Aorta (tissue), 5 donors: ENCODE measurements around the gene SPDYE17. TPM values are rescaled to one million over a fixed set of nuclear protein-coding genes. Genes with fewer than 3 reads are reported as not detected.
"Not testable (repeated sequence)": the region's sequence is repeated elsewhere in the genome, so short reads cannot be mapped to it uniquely, and the experiment has no call there.

Experiments
- ATAC-seq: fragments of 200-7000 bp; cut with Tn5 transposase; one replicate; pipeline ENCODE4 v1.9.1; 2022; ENCODE audit warnings: moderate library complexity; ENCODE audit not compliant: low FRiP score
- DNase-seq, 2 donors: peaks; one replicate each; pipeline ENCODE4 v3.0.0-alpha.2; 2020
- H3K27ac ChIP-seq, 2 donors: one replicate each; pipeline ENCODE4 v1.5.1; 2013; ENCODE audit warnings: low read length in 2 of 2, mild to moderate bottlenecking in 2 of 2, moderate library complexity in 2 of 2, control low read depth in 1 of 2, inconsistent platforms in 1 of 2, low read depth in 1 of 2
- H3K27me3 ChIP-seq, 2 donors: one replicate each; pipeline ENCODE4 v1.6.1; 2013; ENCODE audit warnings: control low read depth in 1 of 2, low read length in 1 of 2, mild to moderate bottlenecking in 1 of 2, moderate library complexity in 1 of 2; ENCODE audit not compliant: insufficient read depth in 2 of 2, control insufficient read depth in 1 of 2
- H3K36me3 ChIP-seq, 2 donors: one replicate each; pipeline ENCODE4 v1.6.1; 2013; ENCODE audit warnings: control low read depth in 1 of 2, low read length in 1 of 2, mild to moderate bottlenecking in 1 of 2; ENCODE audit not compliant: insufficient read depth in 2 of 2, control insufficient read depth in 1 of 2
- H3K4me1 ChIP-seq, 2 donors: one replicate each; pipeline ENCODE4 v1.6.1; 2013; ENCODE audit warnings: low read length in 2 of 2, control low read depth in 1 of 2, mild to moderate bottlenecking in 1 of 2, moderate library complexity in 1 of 2; ENCODE audit not compliant: insufficient read depth in 2 of 2, control insufficient read depth in 1 of 2
- H3K4me3 ChIP-seq, 2 donors: one replicate each; pipeline ENCODE4 v1.5.1; 2013; ENCODE audit warnings: low read length in 2 of 2, control low read depth in 1 of 2, mild to moderate bottlenecking in 1 of 2
- H3K9me3 ChIP-seq: one replicate; pipeline ENCODE4 v1.6.1; 2013; ENCODE audit warnings: mild to moderate bottlenecking, low read length; ENCODE audit not compliant: control insufficient read depth
- WGBS, 2 donors: extraction: QIAGEN DNeasy Blood & Tissue Kit; methylation state at CpG; one replicate each; pipeline ENCODE4 v1.1.7; 2013; 5-methylcytosine and 5-hydroxymethylcytosine counted together
- intact Hi-C, 2 donors: fragments of 100-400 bp; cut with DNase I; formaldehyde crosslinking; loops; one replicate each; pipeline versions ENCODE4 v1.14.2 to v1.15.0; 2022
- polyA plus RNA-seq, 2 donors: library from polyadenylated mRNA; stranded (reverse); fragments of 200-250 nt; gene quantifications; one replicate each; pipeline ENCODE4 v1.2.3, GENCODE V29; 2013
- total RNA-seq, 2 donors: library from RNA; stranded (reverse); fragmentation: NEBNext Ultra II Directional; extraction: Animal tissue kit (Norgen Biotek cat#: 25700); gene quantifications; one replicate each; pipeline ENCODE4 v1.2.1, GENCODE V29; 2021
- donor health status: healthy with polysubstance abuse.
- donor health status: Bipolar disorder and iron deficiency.
- donor health status: DM: no; HTN: no; CAD: no.
- donor health status: DM: no; HTN: no; CAD: no.
- donor health status: DM: yes; HTN: yes; CAD: no.

Gene SPDYE17
- total and polyA plus RNA-seq, 4 donors, result not detected

GRCh38 chr7:76993831-76994230 lies 38.3 kb downstream of the SPDYE17 start:
- intact Hi-C loops, result not testable (repeated sequence)

GRCh38 chr7:76992871-76993270 lies 39.3 kb downstream of the SPDYE17 start:
- ATAC-seq, H3K4me1 ChIP-seq, H3K36me3 ChIP-seq, H3K9me3 ChIP-seq, H3K27ac ChIP-seq, H3K4me3 ChIP-seq, DNase-seq, intact Hi-C loops, H3K27me3 ChIP-seq: not testable (repeated sequence)
- 92 to 94% methylated on average over 4 to 5 of the region's 7 CpGs for WGBS, 2 donors

More at GRCh38 chr7:76993831-76994230, 38.3 kb downstream of the SPDYE17 start:
- not testable (repeated sequence) for H3K27ac ChIP-seq, H3K4me3 ChIP-seq, ATAC-seq, H3K36me3 ChIP-seq, H3K27me3 ChIP-seq, H3K9me3 ChIP-seq, DNase-seq, H3K4me1 ChIP-seq
- 89 to 90% methylated on average over 11 to 19 of the region's 19 CpGs for WGBS, 2 donors

DNA sequence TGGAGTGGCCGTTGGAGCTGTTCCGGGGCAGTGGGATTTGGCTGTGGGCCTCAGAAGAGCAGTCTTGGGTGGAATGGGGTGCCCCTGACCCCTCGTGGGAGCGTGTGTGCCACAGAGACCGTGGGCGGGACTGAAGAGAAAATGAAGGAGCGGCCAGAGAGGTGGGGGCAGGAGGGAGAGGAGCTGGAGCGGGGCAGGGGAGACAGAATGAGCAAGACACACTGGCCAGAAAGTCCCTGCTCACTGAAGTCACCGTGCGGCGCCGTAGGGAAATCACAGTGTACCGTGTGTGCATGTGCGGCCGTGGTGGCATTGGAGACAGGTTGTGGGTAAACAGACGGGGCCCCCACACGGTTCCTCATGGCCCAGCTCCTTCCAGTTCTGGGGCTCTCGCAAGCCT lies 40.0 kb downstream of the SPDYE17 start:
- H3K27me3 ChIP-seq, ATAC-seq, H3K4me1 ChIP-seq, H3K27ac ChIP-seq, H3K9me3 ChIP-seq, DNase-seq, H3K4me3 ChIP-seq, H3K36me3 ChIP-seq, intact Hi-C loops: not testable (repeated sequence)
- 75 to 92% methylated on average over 7 to 14 of the region's 18 CpGs for WGBS, 2 donors

DNA sequence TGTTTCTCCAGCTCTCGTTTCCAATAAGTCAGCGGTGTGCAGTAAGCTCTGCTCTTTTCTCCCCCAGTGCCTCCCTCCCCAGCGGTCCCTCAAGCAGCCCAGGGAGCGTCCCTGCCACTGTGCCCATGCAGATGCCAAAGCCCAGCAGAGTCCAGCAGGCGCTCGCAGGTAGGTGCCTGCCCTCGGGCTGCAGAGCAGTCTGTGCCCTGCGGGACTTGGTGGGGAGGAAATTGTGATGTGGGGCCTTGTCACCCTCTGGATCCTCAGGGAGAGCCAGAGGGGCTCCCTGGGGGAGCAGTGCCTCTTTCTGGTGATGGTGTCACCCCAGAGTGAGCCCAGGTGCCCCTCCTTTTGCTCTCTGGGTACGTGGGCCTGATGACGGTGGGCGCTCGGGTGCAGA lies 42.0 kb downstream of the SPDYE17 start:
- H3K4me1 ChIP-seq, H3K9me3 ChIP-seq, H3K27me3 ChIP-seq, intact Hi-C loops, DNase-seq, H3K36me3 ChIP-seq, H3K27ac ChIP-seq, ATAC-seq, H3K4me3 ChIP-seq: not testable (repeated sequence)
- WGBS, 2 donors, result 84 to 93% methylated on average over 5 to 7 of the region's 12 CpGs

- H3K36me3 ChIP-seq, H3K4me1 ChIP-seq, DNase-seq, ATAC-seq, H3K4me3 ChIP-seq, H3K9me3 ChIP-seq, H3K27me3 ChIP-seq, intact Hi-C loops, H3K27ac ChIP-seq: not testable (repeated sequence)
- 81 to 89% methylated on average over 5 to 13 of the region's 16 CpGs for whole genome bisulfite sequencing, 2 donors
These were observed 46.0 kb downstream of the SPDYE17 start for GRCh38 chr7:76985924-76986717.

DNA sequence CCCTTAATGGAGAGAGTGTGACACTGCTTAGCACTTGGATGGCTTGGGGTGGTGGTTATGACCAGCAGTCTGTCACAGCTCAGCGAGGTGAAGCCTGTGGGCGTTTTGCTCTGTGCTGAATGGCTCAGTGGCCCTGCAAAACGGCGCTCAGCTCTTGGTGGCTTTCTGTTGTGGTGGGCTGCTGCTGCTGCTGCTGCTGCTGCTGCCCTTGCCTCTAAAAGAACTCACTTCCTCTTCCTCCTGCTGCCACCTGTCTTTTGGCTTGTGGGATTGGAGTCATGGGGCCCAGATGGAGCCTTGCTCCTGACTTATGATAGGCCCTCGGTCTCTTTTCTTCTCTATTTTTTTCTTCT lies 47.4 kb downstream of the SPDYE17 start:
- H3K9me3 ChIP-seq, intact Hi-C loops, H3K4me1 ChIP-seq, H3K4me3 ChIP-seq, H3K36me3 ChIP-seq, H3K27me3 ChIP-seq, DNase-seq, ATAC-seq, H3K27ac ChIP-seq: not testable (repeated sequence)
- 66% methylated on average over 2 of the region's 5 CpGs; no CpG with 5 or more reads in 1 of the 2 donors for WGBS, 2 donors

DNA sequence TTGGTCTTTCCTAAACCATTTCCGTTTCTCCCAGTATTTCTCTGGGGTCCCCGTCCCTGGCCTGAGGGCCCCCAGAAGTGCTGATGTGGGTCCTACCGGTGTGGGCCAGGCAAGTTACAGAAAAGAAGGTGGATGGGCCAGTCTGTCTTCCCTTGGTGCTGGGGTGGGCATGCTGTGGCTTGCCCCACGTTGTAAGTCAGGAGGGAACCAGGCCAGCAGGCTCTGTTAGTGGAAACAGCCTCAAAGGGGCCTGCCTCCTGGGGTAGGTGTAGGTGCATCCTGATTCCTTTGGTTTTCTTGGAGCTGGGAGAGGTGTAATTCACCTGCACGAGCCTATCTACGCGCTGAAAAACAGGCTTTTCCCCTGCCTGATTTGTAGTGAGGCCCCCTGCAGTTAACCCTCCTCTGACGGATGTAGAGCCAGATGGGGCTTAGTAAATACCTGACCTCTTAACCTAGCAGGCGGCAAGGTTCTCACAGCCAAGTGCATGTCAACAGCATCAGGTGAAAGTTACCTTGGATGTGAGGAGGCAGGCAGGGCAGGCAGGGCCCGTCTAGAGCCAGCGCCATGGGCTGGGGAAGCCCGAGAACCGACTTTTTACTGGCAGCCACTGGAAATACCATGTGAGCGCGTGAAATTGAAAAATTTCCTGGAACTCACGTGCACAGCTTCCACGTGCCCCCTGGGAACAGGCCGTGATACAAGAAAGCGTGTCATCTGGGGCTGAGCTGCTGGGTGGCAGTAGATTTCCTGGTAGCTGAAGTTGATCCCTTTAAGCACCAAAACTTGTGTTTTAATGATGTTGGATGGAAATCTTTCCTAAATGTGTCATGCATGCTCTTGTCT lies 48.0 kb downstream of the SPDYE17 start:
- WGBS, 2 donors, result 82 to 94% methylated on average over 3 to 5 of the region's 19 CpGs
- H3K4me1 ChIP-seq, H3K9me3 ChIP-seq, H3K4me3 ChIP-seq, ATAC-seq, intact Hi-C loops, DNase-seq, H3K36me3 ChIP-seq, H3K27ac ChIP-seq, H3K27me3 ChIP-seq: not testable (repeated sequence)

DNA sequence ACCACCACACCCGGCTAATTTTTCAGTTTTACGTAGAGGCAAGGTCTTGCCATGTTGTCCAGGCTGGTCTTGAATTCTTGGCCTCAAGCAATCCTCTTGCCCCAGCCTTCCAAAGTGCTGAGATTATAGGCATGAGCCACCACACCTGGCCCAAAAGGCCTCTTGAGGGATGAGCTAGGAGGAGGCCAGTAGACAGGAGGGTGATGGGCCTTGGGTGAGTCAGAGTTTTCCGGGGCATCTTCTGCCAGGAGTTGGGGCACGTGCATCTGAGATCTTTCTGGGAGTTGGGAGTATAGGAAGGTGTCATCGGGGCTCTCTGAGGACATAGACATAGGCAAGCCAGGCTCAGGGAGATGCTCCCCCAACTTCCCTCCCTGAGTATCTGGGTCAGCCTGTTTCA lies 48.8 kb downstream of the SPDYE17 start:
- DNase-seq, H3K4me3 ChIP-seq, intact Hi-C loops, H3K27me3 ChIP-seq, H3K4me1 ChIP-seq, H3K9me3 ChIP-seq, H3K36me3 ChIP-seq, ATAC-seq, H3K27ac ChIP-seq: not testable (repeated sequence)
- WGBS, 2 donors, result 98 to 100% methylated on average over 1 to 2 of the region's 5 CpGs
